ENCODE results near the gene WDR93.
A peak's percentile ranks its signal among the peaks of the same experiment; 100 is the strongest.

WDR93 gene

GRCh38 chr15:89743594-89743993 lies 53.0 kb downstream of the WDR93 start:
- no peak for TF ChIP-seq POLR2AphosphoS5 (IDR thresholded peaks at IDR 0.05; ENCODE audit: low read depth, low read length)
- no peak for TF ChIP-seq TAF1 (IDR thresholded peaks at IDR 0.05; ENCODE audit: borderline replicate concordance, low read depth, low read length)
- no peak for TF ChIP-seq POLR2A (IDR thresholded peaks at IDR 0.05; ENCODE audit: low read depth, low read length)
- FAIRE-seq (no peak), DNase-seq (ENCODE audit: insufficient read length) (no peak)

- FAIRE-seq (no peak), DNase-seq (ENCODE audit: insufficient read length) (no peak)
- no peak for TF ChIP-seq POLR2A (IDR thresholded peaks at IDR 0.05; ENCODE audit: low read depth, low read length)
- no peak for TF ChIP-seq TAF1 (IDR thresholded peaks at IDR 0.05; ENCODE audit: borderline replicate concordance, low read depth, low read length)
- no peak for TF ChIP-seq POLR2AphosphoS5 (IDR thresholded peaks at IDR 0.05; ENCODE audit: low read depth, low read length)
Observed at GRCh38 chr15:89745131-89745530, 54.5 kb downstream of the WDR93 start.

- FAIRE-seq, result no peak
- TF ChIP-seq POLR2A (IDR thresholded peaks at IDR 0.05; ENCODE audit: low read depth, low read length) (no peak), TAF1 (IDR thresholded peaks at IDR 0.05; ENCODE audit: borderline replicate concordance, low read depth, low read length) (no peak), POLR2AphosphoS5 (IDR thresholded peaks at IDR 0.05; ENCODE audit: low read depth, low read length) (no peak)
- DNase-seq (ENCODE audit: insufficient read length), result no peak
Observed at GRCh38 chr15:89745768-89746167, 55.2 kb downstream of the WDR93 start.

- DNase-seq (ENCODE audit: insufficient read length), result no peak
Observed at GRCh38 chr15:89746386-89746780, 55.8 kb downstream of the WDR93 start.

GRCh38 chr15:89747708-89748682 lies 57.4 kb downstream of the WDR93 start:
- no peak for DNase-seq (ENCODE audit: insufficient read length)
- no peak for FAIRE-seq
- no peak for TF ChIP-seq TAF1 (IDR thresholded peaks at IDR 0.05; ENCODE audit: borderline replicate concordance, low read depth, low read length)
- no peak for TF ChIP-seq POLR2A (IDR thresholded peaks at IDR 0.05; ENCODE audit: low read depth, low read length)
- no peak for TF ChIP-seq POLR2AphosphoS5 (IDR thresholded peaks at IDR 0.05; ENCODE audit: low read depth, low read length)

More at GRCh38 chr15:89746386-89746780, 55.8 kb downstream of the WDR93 start:
- FAIRE-seq, result no peak
- no peak for TF ChIP-seq POLR2AphosphoS5 (IDR thresholded peaks at IDR 0.05; ENCODE audit: low read depth, low read length)
- no peak for TF ChIP-seq TAF1 (IDR thresholded peaks at IDR 0.05; ENCODE audit: borderline replicate concordance, low read depth, low read length)
- TF ChIP-seq POLR2A (IDR thresholded peaks at IDR 0.05; ENCODE audit: low read depth, low read length), result no peak

- no peak for FAIRE-seq
- no peak for TF ChIP-seq POLR2AphosphoS5 (IDR thresholded peaks at IDR 0.05; ENCODE audit: low read depth, low read length)
- TF ChIP-seq TAF1 (IDR thresholded peaks at IDR 0.05; ENCODE audit: borderline replicate concordance, low read depth, low read length), result no peak
- no peak for TF ChIP-seq POLR2A (IDR thresholded peaks at IDR 0.05; ENCODE audit: low read depth, low read length)
- no peak for DNase-seq (ENCODE audit: insufficient read length)
Observed at GRCh38 chr15:89749054-89749453, 58.4 kb downstream of the WDR93 start.

GRCh38 chr15:89749526-89749925 lies 58.9 kb downstream of the WDR93 start:
- DNase-seq (ENCODE audit: insufficient read length) (no peak), FAIRE-seq (no peak)
- TF ChIP-seq TAF1 (IDR thresholded peaks at IDR 0.05; ENCODE audit: borderline replicate concordance, low read depth, low read length) (no peak), POLR2AphosphoS5 (IDR thresholded peaks at IDR 0.05; ENCODE audit: low read depth, low read length) (no peak), POLR2A (IDR thresholded peaks at IDR 0.05; ENCODE audit: low read depth, low read length) (no peak)

- no peak for FAIRE-seq
- DNase-seq (ENCODE audit: insufficient read length), result no peak
- TF ChIP-seq POLR2A (IDR thresholded peaks at IDR 0.05; ENCODE audit: low read depth, low read length) (no peak), TAF1 (IDR thresholded peaks at IDR 0.05; ENCODE audit: borderline replicate concordance, low read depth, low read length) (no peak), POLR2AphosphoS5 (IDR thresholded peaks at IDR 0.05; ENCODE audit: low read depth, low read length) (no peak)
Observed at GRCh38 chr15:89749951-89750559, 59.4 kb downstream of the WDR93 start.

- TF ChIP-seq POLR2A (IDR thresholded peaks at IDR 0.05; ENCODE audit: low read depth, low read length) (peak; percentile 60; the same call in 1 of the 2 replicates), POLR2AphosphoS5 (IDR thresholded peaks at IDR 0.05; ENCODE audit: low read depth, low read length) (no peak), TAF1 (IDR thresholded peaks at IDR 0.05; ENCODE audit: borderline replicate concordance, low read depth, low read length) (no peak)
- DNase-seq (ENCODE audit: insufficient read length), result peak; percentile 95
- peak; percentile 97 for FAIRE-seq
Observed at GRCh38 chr15:89750560-89751542, 60.2 kb downstream of the WDR93 start, which contains the start of gene MESP1. Gene MESP1, minus strand, starts transcription at chr15:89751249. Its CDS starts 18 bp downstream, at chr15:89751231.

- FAIRE-seq (no peak), DNase-seq (ENCODE audit: insufficient read length) (no peak)
- no peak for TF ChIP-seq POLR2AphosphoS5 (IDR thresholded peaks at IDR 0.05; ENCODE audit: low read depth, low read length)
- TF ChIP-seq POLR2A (IDR thresholded peaks at IDR 0.05; ENCODE audit: low read depth, low read length), result no peak
- TF ChIP-seq TAF1 (IDR thresholded peaks at IDR 0.05; ENCODE audit: borderline replicate concordance, low read depth, low read length), result no peak
Observed at GRCh38 chr15:89751748-89752147, 61.1 kb downstream of the WDR93 start.
